Measurements from ENCODE around the gene PRICKLE3.
"Not testable (repeated sequence)": the region's sequence is repeated elsewhere in the genome, so short reads cannot be mapped to it uniquely, and the experiment has no call there.

PRICKLE3 gene

DNA sequence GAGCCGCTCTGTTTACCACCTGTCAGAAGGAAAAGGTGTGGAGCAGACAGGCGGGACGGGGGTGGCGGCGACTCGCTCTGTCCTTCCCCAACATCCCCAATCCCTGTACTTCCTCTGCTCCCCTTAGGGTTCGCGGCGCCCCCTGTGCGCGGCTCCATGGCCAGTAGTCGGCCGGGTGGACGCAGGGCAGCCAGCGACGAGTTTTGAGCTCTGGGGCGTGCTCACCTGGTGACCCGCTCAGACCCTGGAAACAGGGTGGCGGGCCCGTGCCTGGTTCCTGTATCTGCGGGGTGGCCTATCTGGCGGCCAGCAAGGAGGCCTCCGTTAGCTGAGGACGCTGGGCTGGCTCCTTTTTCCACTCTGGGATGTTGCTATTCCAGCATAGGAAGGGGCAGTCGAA is 29.0 kb downstream of the PRICKLE3 start:
- DNase-seq (ENCODE audit: low spot score), result no peak

DNA sequence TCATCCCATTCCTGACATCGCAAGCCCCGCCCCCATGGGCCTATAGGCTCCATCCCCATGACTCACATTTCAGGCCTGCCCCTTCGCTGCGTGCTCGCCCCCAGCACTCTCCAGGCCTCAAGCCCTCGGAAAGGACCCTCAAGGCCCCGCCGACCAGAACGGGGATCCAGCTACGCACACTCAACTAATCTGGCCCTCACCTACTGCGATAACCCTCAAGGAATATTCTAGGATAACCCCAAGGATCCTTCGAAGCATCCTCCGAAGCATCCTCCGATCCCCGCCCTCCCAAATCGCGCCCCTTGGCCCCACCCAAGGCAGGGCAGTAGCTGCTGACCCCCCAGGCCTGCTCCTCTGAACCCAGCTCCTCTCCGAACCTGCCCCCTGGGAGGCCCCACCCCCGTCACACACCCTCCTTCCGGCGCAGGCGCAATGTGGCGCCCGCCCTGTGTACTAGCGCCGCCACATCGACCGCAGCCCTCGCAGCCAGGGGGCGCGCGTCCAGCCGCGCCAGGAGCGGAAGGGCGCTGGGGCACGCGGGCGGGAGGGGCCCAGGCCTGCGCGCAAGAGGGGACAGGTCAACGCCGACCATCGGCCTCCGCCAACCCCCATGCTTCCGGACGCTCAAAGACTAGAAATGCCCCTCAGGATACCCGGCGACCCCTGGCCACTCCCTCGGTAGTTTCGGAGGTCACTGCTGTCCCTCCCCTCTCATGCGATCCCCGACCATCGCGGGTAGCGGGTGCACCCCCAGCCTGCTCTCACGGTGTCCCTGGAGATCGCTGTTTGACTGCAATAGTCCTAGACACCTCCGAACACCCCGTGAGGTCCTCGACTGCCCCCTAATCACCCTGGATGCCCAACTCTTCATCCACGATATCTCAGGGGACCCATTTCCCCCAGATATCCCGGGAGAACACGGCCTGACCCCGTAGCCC is 30.0 kb downstream of the PRICKLE3 start:
- peak; percentile 68 for DNase-seq (ENCODE audit: low spot score)

DNA sequence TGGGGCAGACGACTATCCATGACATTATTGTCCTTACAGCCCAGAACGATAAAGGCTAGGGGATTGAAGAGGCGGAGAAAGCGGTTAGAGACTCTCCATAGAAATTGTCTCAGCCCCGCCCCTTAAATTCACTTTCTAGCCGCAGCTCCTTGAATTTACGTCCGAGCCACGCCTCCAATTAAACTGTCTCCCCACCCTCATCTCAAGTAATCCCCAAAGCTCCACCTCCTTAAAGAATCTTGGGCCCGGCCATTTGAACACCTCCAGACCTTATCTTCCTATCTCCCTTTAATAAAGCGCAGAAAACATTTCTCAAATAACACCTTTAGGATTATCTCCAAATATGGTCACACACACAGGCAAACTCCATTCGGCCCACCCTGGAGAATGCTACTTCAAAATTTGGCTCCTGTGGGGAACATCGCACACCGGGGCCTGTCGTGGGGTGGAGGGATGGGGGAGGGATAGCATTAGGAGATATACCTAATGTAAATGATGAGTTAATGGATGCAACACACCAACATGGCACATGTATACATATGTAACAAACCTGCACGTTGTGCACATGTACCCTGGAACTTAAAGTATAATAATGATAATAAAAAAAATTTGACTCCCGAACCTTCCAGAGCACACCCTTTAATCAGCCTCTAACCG is 30.8 kb downstream of the PRICKLE3 start:
- no peak for DNase-seq (ENCODE audit: low spot score)

DNA sequence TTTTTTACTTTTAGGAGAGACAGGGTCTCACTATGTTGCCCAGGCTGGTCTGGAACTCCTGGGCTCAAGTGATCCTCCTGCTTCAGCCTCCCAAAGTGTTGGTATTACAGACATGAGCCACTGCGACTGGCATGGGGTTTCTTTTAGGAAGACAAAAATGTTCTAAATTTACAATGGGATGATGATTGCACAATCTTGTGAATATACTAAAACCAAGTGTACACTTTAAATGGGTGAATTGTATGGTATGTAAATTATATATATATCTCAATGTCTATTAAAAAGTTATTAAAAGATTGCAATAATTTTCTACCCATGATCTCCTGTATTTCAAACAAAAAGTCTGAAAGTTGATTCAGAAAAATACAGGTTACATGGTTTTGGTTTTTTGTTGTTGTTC is 32.7 kb downstream of the PRICKLE3 start:
- DNase-seq (ENCODE audit: low spot score), result no peak

DNA sequence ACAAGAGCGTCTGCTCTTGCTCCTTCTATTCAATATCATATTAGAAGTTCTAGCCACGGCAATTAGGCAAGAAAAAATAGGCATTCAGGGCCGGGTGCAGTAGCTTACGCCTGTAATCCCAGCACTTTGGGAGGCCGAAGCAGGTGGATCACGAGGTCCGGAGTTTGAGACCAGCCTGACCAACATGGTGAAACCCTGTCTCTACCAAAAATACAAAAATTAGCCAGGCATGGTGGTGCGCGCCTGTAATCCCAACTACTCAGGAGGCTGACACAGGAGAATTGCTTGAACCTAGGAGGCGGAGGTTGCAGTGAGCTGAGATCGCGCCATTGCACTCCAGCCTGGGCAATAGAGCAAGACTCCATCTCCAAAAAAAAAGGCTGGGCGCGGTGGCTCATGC is 36.9 kb downstream of the PRICKLE3 start:
- not testable (repeated sequence) for DNase-seq (ENCODE audit: low spot score)

DNA sequence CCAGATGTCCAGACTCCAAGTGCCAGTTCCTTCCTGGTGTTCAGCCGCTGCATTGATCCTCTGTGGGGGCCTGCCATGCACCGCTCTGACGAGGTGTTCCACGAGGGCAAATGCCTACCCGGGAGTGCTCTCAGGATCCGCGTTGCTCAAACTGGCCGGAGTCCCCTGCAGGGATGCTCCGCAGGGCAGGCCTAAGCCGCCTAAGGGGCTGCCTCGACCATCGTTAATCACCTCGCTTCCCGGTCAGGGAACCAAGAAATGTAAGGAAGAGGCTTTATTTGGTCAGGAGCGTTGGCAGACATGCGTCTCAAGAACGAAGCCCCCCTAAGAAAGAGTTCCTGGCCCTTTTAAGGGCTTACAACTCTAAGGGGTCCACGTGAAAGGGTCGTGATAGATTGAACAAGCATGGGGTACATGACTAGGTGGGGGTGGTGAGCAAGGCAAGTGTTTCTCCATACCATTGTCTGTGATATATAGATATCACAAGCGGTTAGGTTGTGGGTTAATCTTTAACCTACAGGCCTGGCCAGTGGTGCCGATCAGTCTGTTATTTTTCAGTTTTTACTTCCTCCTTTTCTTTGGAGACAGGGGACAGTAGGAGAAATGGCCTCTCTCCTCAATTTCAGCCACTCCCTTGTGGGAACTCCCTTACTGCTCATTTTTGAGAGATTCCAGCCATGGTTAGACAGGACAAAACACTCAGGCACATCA is 37.6 kb downstream of the PRICKLE3 start:
- peak; percentile 18 for DNase-seq (ENCODE audit: low spot score)

DNA sequence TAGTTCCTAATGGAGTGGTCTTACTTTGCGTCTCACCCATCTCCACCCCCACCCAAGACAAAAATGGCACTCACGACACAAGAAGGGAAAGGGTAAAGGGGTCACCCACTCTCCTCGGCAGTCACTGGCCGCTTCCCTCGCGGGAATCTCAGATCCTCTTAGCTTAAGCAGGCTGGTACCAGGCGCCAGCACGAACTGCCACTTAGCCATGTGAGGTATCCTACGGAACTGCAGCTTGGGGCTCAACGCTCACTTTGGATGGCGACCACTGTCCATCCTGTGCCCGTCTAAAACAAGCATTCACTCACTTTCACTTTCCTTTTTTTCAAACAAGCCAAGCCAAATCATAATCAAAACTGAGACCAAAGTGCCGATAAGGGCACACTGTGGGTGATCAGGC is 38.2 kb downstream of the PRICKLE3 start:
- DNase-seq (ENCODE audit: low spot score), result no peak

DNA sequence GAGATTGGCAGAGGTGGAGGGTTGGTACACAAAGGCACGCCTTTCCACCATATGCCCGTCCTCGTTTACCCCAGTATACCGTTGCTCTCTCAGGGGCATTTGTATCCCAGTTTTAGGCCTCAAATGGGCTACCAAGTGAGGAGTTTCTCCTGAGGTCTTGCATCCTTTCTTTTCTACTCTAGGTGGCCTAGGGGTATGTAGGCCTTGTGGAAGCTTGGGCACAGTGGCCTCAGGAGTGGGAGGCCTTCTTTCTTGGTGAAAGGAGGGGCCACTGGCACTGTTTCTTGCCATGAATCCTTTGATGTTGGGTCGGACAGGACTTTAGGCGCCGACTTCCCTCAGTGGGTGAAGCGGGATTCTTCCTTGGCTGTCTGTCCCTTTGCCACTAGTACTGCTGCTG is 38.9 kb downstream of the PRICKLE3 start:
- DNase-seq (ENCODE audit: low spot score), result no peak

DNA sequence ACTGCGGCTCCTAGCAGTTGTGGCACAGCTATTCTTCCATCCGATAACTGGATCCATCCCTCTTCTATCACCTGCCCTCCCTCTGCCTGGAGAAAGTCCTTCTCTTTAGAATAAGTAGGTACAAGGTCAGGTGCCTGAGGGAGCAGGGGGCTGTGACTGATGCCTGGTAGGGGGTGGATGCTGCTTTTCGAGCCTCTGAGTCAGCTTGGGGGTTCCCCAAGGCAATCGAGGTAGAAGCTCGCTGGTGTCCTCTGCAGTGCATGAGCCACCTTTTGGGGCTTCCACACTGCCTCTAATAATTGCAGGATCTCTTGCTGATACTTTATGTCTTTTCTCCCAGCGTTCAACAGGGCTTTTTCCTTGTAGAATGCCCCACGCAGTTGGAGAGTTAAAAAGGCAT is 43.0 kb downstream of the PRICKLE3 start:
- DNase-seq (ENCODE audit: low spot score), result not testable (repeated sequence)

DNA sequence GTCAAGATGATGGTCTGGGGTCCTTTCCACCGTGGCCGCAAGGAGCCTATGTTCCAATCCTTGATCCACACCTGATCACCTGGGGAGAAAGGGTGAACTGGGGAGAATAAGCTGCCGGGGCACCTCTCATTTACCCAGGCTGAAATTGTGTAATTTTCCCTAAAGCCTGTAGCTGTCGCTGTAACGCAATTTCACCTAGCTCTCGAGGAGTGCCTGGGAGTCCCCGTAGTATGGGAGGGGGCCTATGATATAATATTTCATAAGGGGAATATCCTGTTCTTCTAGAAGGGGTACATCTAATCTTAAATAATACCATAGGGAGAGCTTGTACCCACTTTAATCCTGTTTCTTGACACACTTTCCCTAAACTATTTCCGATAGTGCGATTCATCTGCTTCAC is 43.9 kb downstream of the PRICKLE3 start:
- DNase-seq (ENCODE audit: low spot score), result not testable (repeated sequence)

DNA sequence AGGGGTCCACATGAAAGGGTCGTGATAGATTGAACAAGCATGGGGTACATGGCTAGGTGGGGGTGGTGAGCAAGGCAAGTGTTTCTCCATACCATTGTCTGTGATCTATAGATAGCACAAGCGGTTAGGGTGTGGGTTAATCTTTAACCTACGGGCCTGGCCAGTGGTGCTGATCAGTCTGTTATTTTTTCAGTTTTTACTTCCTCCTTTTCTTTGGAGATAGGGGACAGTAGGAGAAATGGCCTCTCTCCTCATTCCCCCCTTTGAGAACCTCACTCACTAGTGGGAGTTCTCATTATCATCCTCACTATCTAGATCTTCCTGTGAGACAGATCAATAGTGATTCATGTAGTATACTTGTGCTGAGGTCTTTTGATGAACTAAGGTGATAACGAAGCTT is 46.5 kb downstream of the PRICKLE3 start:
- no peak for DNase-seq (ENCODE audit: low spot score)

DNA sequence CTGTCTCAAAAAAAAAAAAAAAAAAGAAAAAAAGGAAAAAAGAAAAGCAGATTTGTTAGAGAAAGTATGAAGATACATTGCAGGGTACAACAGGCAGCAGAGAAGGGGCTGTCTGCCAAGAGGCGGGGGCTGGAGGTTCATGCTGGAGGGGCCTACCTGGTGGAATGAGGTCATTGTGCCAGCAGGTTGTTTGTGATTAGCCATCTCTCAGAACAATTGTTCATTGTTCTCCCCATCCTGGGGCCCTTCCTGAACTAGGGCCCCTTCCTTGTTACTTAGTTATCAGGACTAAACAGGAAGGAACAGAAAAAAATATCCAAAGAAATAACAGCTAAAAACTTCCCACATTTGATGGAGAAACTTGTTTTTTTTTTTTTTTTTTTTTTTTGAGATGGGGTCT is 48.7 kb downstream of the PRICKLE3 start:
- DNase-seq (ENCODE audit: low spot score), result no peak

DNA sequence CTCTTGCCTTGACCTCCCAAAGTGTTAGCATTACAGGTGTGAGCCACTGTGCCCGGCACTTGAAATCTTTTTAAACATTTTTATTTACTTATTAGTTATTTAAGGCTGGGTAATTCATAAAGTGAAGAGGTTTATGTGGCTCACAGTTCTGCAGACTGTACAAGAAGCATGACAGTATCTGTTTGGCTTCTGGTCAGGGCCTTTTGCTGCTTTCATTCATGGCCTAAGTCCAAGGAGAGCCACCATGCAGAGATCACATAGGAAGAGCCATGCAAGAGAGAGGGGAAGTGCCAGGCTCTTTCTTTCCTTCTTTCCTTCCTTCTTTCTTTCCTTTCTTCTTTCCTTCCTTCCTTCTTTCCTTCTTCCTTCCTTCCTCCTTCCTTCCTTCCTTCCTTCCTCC is 52.4 kb downstream of the PRICKLE3 start:
- DNase-seq (ENCODE audit: low spot score), result no peak

DNA sequence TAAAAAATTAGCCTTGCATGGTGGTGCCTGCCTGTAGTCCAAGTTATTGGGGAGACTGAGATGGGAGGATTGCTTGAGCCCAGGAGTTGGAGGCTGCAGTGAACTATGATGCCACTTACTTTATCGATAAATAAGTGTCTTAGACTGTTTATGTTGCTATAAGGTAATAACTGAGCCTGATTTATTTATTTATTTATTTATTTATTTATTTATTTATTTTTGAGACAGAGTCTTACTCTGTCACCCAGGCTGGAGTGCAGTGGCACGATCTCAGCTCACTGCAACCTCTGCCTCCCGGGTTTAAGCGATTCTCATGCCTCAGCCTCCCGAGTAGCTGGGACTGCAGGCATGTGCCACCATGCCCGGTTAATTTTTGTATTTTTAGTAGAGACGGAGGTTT is 53.9 kb downstream of the PRICKLE3 start:
- DNase-seq (ENCODE audit: low spot score), result not testable (repeated sequence)

DNA sequence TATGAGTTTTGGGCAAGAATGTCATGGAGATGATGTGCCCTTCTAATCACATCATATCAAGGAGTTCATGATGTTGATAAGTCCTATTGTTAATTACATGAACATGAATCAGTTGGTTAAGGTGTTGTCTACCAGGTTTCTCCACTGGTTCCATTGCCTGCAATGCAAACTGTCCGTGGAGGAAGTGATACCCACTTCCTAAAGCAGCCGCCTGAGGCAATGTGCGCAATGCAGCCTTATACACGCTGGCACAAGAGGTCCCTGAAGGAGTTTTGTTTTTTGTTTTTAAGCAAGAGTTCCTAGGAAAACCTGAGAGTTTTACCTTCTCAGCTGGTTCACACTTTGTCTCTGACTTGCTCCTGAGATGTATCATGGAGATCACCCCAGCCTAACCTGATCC is 56.7 kb downstream of the PRICKLE3 start:
- no peak for DNase-seq (ENCODE audit: low spot score)

DNA sequence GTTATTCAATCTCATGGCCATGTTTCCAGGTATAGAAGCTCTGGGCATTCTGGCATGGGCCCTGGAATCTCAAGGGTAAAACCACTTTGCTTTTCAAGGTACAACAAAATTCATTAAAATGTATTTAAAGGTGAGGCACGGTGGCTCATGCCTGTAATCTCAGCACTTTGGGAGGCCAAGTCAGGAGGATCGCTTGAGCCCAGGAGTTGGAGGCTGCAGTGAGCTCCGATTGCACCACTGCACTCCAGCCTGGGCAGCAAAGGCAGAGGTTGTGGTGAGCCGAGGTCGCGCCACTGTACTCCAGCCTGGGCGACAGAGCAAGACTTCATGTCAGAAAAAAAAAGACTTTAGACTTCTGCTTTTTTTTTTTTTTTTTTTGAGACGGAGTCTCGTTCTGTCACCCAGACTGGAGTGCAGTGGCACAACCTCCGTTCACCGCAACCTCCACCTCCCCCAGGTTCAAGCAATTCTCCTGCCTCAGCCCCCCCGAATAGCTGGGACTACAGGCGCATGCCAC is 58.4 kb downstream of the PRICKLE3 start:
- not testable (repeated sequence) for DNase-seq (ENCODE audit: low spot score)

Measured in HuH-7 (cell line).